WTC11 (cell line): ENCODE results near the gene ASPHD1.

Source experiments
- CTCF ChIP-seq: fragments of 200-600 bp; IDR thresholded peaks from 2 replicates; pipeline ENCODE4 v1.8.0; 2022; ENCODE audit warnings: antibody characterized with exemption
- MAX ChIP-seq: sonication (generic); formaldehyde crosslinking; IDR thresholded peaks from 2 replicates; pipeline ENCODE4 v1.8.0; 2022; ENCODE audit warnings: mild to moderate bottlenecking, missing genetic modification reagents
- RELA ChIP-seq: sonication (generic); formaldehyde crosslinking; IDR thresholded peaks from 2 replicates; pipeline ENCODE4 v1.8.1; 2022; ENCODE audit warnings: missing genetic modification reagents, mild to moderate bottlenecking, borderline replicate concordance
- SMAD3 ChIP-seq: sonication (generic); formaldehyde crosslinking; IDR thresholded peaks from 2 replicates; pipeline ENCODE4 v1.8.0; 2022; ENCODE audit warnings: missing genetic modification reagents, mild to moderate bottlenecking, borderline replicate concordance
- ZNF423 ChIP-seq: fragments of 250-450 bp; sonication (Bioruptor Pico); IDR thresholded peaks from 2 replicates; pipeline ENCODE4 v2.1.2; 2022; ENCODE audit warnings: mild to moderate bottlenecking, moderate library complexity

GRCh38 chr16:29915590-29916247 is 15.4 kb downstream of the ASPHD1 start:
- TF ChIP-seq CTCF (no peak), SMAD3 (no peak), RELA (CRISPR knock-in tag) (no peak), ZNF423 (no peak), MAX (no peak)
